ENCODE measurements around the gene KRT79.

DNA sequence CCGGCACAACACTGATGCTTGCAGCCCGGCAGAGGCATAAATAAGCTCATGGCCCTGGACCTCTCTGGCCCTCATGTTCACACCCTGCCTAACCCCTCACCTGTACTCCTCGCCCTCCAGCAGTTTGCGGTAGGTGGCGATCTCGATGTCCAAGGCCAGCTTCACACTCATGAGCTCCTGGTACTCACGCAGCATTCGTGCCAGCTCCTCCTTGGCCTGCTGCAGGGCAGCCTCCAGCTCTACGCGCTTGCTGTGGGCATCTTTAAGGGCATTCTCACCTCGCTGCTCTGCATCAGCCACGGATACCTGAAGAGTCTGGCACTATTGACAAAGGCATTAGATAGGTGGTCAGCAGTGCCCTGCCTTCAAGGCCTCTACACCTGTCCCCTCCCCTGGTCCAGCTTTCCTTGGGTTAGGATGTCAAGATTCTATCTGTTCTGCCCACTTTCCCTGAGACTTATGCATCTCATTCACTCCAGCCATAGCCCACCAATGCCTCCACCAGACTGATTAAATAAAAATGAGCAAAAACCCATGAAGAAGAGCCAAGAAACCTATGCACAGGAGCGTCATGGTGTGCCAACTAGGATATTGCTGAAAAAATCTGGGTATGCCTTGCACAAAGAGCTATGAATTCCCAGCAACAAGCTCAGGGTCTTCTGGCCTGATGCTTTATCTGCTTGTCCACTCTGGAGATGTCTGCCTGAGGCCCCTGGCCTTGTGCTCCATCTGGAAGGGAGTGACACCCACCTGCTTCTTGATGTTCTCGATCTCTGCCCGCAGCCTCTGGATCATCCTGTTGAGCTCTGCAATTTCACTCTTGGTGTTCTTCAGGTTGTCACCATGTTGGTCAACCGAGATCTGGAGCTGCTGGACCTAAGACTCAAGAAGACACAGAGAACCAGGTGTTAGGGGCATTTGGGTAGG, 26.3 kb downstream of the KRT79 start:
- TF ChIP-seq POLR2AphosphoS5 (IDR thresholded peaks at IDR 0.05; ENCODE audit: low read depth, low read length) (no peak), TAF1 (IDR thresholded peaks at IDR 0.05; ENCODE audit: low read depth, low read length) (no peak), POLR2A (IDR thresholded peaks at IDR 0.05; ENCODE audit: low read depth, low read length) (no peak), PAX5 (IDR thresholded peaks at IDR 0.05; ENCODE audit: insufficient read depth, low read length, severe bottlenecking) (no peak)

Data from GM12891 (cell line).